MM.1S (cell line): Measurements from ENCODE around the gene DNAH10.
"Not testable (repeated sequence)": the region's sequence is repeated elsewhere in the genome, so short reads cannot be mapped to it uniquely, and the experiment has no call there.

Experiments
- DNase-seq: peaks from one replicate; pipeline ENCODE4 v3.0.0-alpha.2; 2015
- H2AFZ ChIP-seq: fragments of 300-600 bp; sonication (generic); 2 replicates; pipeline ENCODE4 v1.6.0; 2016; ENCODE audit warnings: antibody characterized with exemption, low read length
- H3F3A ChIP-seq: fragments of 300-600 bp; sonication (generic); 2 replicates; pipeline ENCODE4 v1.6.1; 2016; ENCODE audit warnings: mild to moderate bottlenecking, antibody characterized with exemption, low read length, moderate library complexity, mixed read lengths; ENCODE audit not compliant: insufficient read depth
- H3K27ac ChIP-seq: fragments of 300-600 bp; sonication (generic); 2 replicates; pipeline ENCODE4 v1.5.1; 2016; ENCODE audit warnings: mild to moderate bottlenecking, low read length
- H3K27me3 ChIP-seq: fragments of 300-600 bp; sonication (generic); replicated peaks from 2 replicates; pipeline ENCODE4 v1.6.0; 2016; ENCODE audit warnings: low read length; ENCODE audit not compliant: insufficient read depth
- H3K36me3 ChIP-seq: fragments of 300-600 bp; sonication (generic); replicated peaks from 2 replicates; pipeline ENCODE4 v1.6.1; 2016; ENCODE audit warnings: mild to moderate bottlenecking, low read length, mixed read lengths; ENCODE audit not compliant: insufficient read depth
- H3K4me1 ChIP-seq: fragments of 300-600 bp; sonication (generic); 2 replicates; pipeline ENCODE4 v1.6.1; 2016; ENCODE audit warnings: low read length, mixed read lengths
- H3K4me2 ChIP-seq: fragments of 300-600 bp; sonication (generic); 2 replicates; pipeline ENCODE4 v1.6.0; 2016; ENCODE audit warnings: low read depth, low read length
- H3K4me3 ChIP-seq: fragments of 300-600 bp; sonication (generic); 2 replicates; pipeline ENCODE4 v1.5.1; 2016; ENCODE audit warnings: low read length, mixed read lengths
- H3K79me2 ChIP-seq: fragments of 300-600 bp; sonication (generic); 2 replicates; pipeline ENCODE4 v1.6.1; 2016; ENCODE audit warnings: mixed run types, low read length, mixed read lengths
- H3K9ac ChIP-seq: fragments of 300-600 bp; sonication (generic); 2 replicates; pipeline ENCODE4 v1.6.1; 2016; ENCODE audit warnings: low read length, mixed read lengths
- H3K9me2 ChIP-seq: fragments of 300-600 bp; sonication (generic); replicated peaks from 2 replicates; pipeline ENCODE4 v1.6.1; 2016; ENCODE audit warnings: mild to moderate bottlenecking, low read length, mixed read lengths; ENCODE audit not compliant: insufficient read depth
- H3K9me3 ChIP-seq: fragments of 300-600 bp; sonication (generic); replicated peaks from 2 replicates; pipeline ENCODE4 v1.6.1; 2016; ENCODE audit warnings: mild to moderate bottlenecking, low read length, mixed read lengths; ENCODE audit not compliant: insufficient read depth
- H4K20me1 ChIP-seq: fragments of 300-600 bp; sonication (generic); 2 replicates; pipeline ENCODE4 v1.6.1; 2016; ENCODE audit warnings: mild to moderate bottlenecking, low read length, moderate library complexity, mixed read lengths; ENCODE audit not compliant: insufficient read depth
- EZH2 ChIP-seq: fragments of 300-600 bp; sonication (generic); optimal IDR thresholded peaks from 2 replicates; pipeline ENCODE3; 2017; ENCODE audit warnings: low read depth, mild to moderate bottlenecking, antibody characterized with exemption, low read length, mixed read lengths
- EZH2phosphoT487 ChIP-seq: fragments of 300-600 bp; sonication (generic); IDR thresholded peaks from 2 replicates; pipeline ENCODE4 v1.6.1; 2018; ENCODE audit warnings: antibody characterized with exemption, low read length
- TF ChIP-seq, protein P1 (sequence below): fragments of 300-600 bp; sonication (generic); IDR thresholded peaks from 2 replicates; pipeline ENCODE4 v1.5.1; 2016; ENCODE audit warnings: antibody characterized with exemption, low read length, mixed read lengths

DNAH10 gene

GRCh38 chr12:123910761-123911193, 148.7 kb downstream of the DNAH10 start:
- Histone ChIP-seq H3K4me2 (no peak overlapping the region), H3F3A (no peaks in the 10 kb centered on the region), H2AFZ (no peak overlapping the region), H3K4me1 (no peaks in the 10 kb centered on the region), H3K9ac (no peak overlapping the region), H3K9me3 (no peaks in the 10 kb centered on the region), H3K27ac (no peak overlapping the region), H3K4me3 (no peak overlapping the region), H3K9me2 (no peaks in the 10 kb centered on the region), H3K27me3 (no peaks in the 10 kb centered on the region), H3K36me3 (no peaks in the 10 kb centered on the region), H3K79me2 (no peaks in the 10 kb centered on the region), H4K20me1 (no peaks in the 10 kb centered on the region)
- TF ChIP-seq EZH2phosphoT487 (no peak), EZH2 (no peak)
- TF ChIP-seq, protein P1, sequence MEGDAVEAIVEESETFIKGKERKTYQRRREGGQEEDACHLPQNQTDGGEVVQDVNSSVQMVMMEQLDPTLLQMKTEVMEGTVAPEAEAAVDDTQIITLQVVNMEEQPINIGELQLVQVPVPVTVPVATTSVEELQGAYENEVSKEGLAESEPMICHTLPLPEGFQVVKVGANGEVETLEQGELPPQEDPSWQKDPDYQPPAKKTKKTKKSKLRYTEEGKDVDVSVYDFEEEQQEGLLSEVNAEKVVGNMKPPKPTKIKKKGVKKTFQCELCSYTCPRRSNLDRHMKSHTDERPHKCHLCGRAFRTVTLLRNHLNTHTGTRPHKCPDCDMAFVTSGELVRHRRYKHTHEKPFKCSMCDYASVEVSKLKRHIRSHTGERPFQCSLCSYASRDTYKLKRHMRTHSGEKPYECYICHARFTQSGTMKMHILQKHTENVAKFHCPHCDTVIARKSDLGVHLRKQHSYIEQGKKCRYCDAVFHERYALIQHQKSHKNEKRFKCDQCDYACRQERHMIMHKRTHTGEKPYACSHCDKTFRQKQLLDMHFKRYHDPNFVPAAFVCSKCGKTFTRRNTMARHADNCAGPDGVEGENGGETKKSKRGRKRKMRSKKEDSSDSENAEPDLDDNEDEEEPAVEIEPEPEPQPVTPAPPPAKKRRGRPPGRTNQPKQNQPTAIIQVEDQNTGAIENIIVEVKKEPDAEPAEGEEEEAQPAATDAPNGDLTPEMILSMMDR: no peak
- no peak for DNase-seq

DNA sequence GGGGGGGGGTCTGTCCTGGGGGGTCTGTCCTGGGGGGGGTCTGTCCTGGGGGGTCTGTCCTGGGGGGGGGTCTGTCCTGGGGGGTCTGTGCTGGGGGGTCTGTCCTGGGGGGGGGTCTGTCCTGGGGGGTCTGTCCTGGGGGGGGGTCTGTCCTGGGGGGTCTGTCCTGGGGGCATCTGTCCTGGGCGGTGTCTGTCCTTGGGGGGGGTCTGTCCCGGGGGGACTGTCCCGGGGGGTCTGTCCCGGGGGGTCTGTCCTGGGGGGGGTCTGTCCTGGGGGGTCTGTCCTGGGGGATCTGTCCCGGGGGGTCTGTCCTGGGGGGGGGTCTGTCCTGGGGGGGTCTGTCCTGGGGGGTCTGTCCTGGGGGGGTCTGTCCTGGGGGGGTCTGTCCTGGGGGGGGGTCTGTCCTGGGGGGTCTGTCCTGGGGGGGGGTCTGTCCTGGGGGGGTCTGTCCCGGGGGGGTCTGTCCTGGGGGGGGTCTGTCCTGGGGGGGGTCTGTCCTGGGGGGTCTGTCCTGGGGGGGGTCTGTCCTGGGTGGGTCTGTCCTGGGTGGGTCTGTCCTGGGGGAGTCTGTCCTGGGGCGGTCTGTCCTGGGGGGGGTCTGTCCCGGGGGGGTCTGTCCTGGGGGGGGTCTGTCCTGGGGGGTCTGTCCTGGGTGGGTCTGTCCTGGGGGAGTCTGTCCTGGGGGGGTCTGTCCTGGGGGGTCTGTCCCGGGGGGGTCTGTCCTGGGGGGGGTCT, 149.7 kb downstream of the DNAH10 start:
- H3K9me3 ChIP-seq, H3F3A ChIP-seq, H3K27ac ChIP-seq, H4K20me1 ChIP-seq, H3K4me1 ChIP-seq, H3K36me3 ChIP-seq, DNase-seq, H3K4me3 ChIP-seq, H3K9ac ChIP-seq, H3K27me3 ChIP-seq, H3K79me2 ChIP-seq, H3K9me2 ChIP-seq, H2AFZ ChIP-seq, H3K4me2 ChIP-seq: not testable (repeated sequence)

- Histone ChIP-seq H3K4me2 (no peak overlapping the region), H2AFZ (no peak overlapping the region), H3K9me2 (no peaks in the 10 kb centered on the region), H3K36me3 (no peaks in the 10 kb centered on the region), H3K4me3 (no peak overlapping the region), H3K79me2 (no peaks in the 10 kb centered on the region), H3K27ac (no peak overlapping the region), H3K9me3 (no peaks in the 10 kb centered on the region), H3K27me3 (no peaks in the 10 kb centered on the region), H4K20me1 (no peaks in the 10 kb centered on the region), H3K4me1 (no peaks in the 10 kb centered on the region), H3K9ac (no peak overlapping the region), H3F3A (no peaks in the 10 kb centered on the region)
- DNase-seq: no peak
- TF ChIP-seq, protein P1: no peak
- TF ChIP-seq EZH2phosphoT487 (no peak), EZH2 (no peak)
These were observed 150.6 kb downstream of the DNAH10 start for GRCh38 chr12:123912415-123913380.
